HepG2 (cell line): Measurements from ENCODE around the gene RELB. TPM values are rescaled to one million over a fixed set of nuclear protein-coding genes. Genes with fewer than 3 reads are reported as not detected.

Experiments
- ATAC-seq: fragments of 200-7000 bp; cut with Tn5 transposase; 3 replicates; pipeline ENCODE4 v1.9.1; 2020; ENCODE audit warnings: mild to moderate bottlenecking, moderate library complexity
- BruUV-seq: library from RNA; stranded (reverse); fragments of 400-500 nt; replicated peaks from 2 replicates; lab custom pipeline; 2021; lab: Mats Ljungman, UMichigan
- CTCF ChIA-PET: fragments of 300-600 bp; formaldehyde crosslinking; extraction: SDS; loops from one replicate; lab custom pipeline; 2021; ENCODE audit warnings: low total read pairs, inconsistent platforms, low intra/inter-chr PET ratio; lab: Yijun Ruan, JAX
- POLR2A ChIA-PET: fragments of 350-600 bp; sonication (Branson Sonifier 250); formaldehyde crosslinking; loops from one replicate; lab custom pipeline; 2020; ENCODE audit warnings: antibody characterized with exemption, inconsistent platforms; lab: Yijun Ruan, JAX
- DNase-seq: peaks from one replicate; pipeline ENCODE4 v3.0.0-alpha.2; 2015; ENCODE audit warnings: low spot score
- FAIRE-seq: peaks from 3 replicates; lab custom pipeline; 2011; peaks lifted over from hg19 to GRCh38; lab: Jason Lieb, UNC
- H2AFZ ChIP-seq: one replicate; pipeline ENCODE4 v1.6.1; 2011; ENCODE audit warnings: low read length, inconsistent platforms
- H3K27ac ChIP-seq: fragments of 300-600 bp; 3 replicates; pipeline ENCODE4 v1.8.0; 2011; ENCODE audit warnings: mixed run types, mild to moderate bottlenecking, mixed read lengths, low read length, inconsistent platforms; ENCODE audit not compliant: insufficient read depth; ENCODE audit errors: extremely low read length
- H3K27me3 ChIP-seq, 2 experiments: fragments of 200-600 bp in 1 of 2; 2 replicates in 1 of 2; 3 replicates in 1 of 2; pipeline versions ENCODE4 v1.6.0 to v1.8.0; 2011; ENCODE audit warnings: low read length in 2 of 2, mild to moderate bottlenecking in 2 of 2, moderate library complexity in 2 of 2, inconsistent platforms in 1 of 2; ENCODE audit not compliant: insufficient read depth in 2 of 2, control insufficient read depth in 1 of 2
- H3K36me3 ChIP-seq, 2 experiments: fragments of 200-600 bp in 1 of 2; replicated peaks in 1 of 2; 2 replicates in 1 of 2; 3 replicates in 1 of 2; pipeline versions ENCODE4 v1.5.1 to v1.8.0; 2011; ENCODE audit warnings: low read length in 2 of 2, inconsistent platforms in 1 of 2; ENCODE audit not compliant: insufficient read depth in 2 of 2, control insufficient read depth in 1 of 2
- H3K4me1 ChIP-seq: 2 replicates; pipeline ENCODE4 v1.5.1; 2012; ENCODE audit warnings: low read length, inconsistent platforms; ENCODE audit not compliant: insufficient read depth
- H3K4me2 ChIP-seq: 2 replicates; pipeline ENCODE4 v1.6.0; 2011; ENCODE audit warnings: low read depth, low read length, inconsistent platforms
- H3K4me3 ChIP-seq, 3 experiments: fragments of 200-600 bp in 1 of 3; sonication (generic), shearing (Covaris generic) in 1 of 3; replicated peaks in 1 of 3; 2 replicates each; pipeline ENCODE4 v1.5.1; 2011 to 2016; ENCODE audit warnings: low read length in 3 of 3, inconsistent platforms in 2 of 3, low read depth in 2 of 3, mild to moderate bottlenecking in 2 of 3, control low read depth in 1 of 3, mixed read lengths in 1 of 3; ENCODE audit not compliant: insufficient read depth in 1 of 3
- H3K79me2 ChIP-seq: one replicate; pipeline ENCODE4 v1.6.1; 2011; ENCODE audit warnings: low read length, inconsistent platforms; ENCODE audit not compliant: insufficient read depth
- H3K9ac ChIP-seq: 2 replicates; pipeline ENCODE4 v1.6.0; 2011; ENCODE audit warnings: mild to moderate bottlenecking, low read depth, low read length, inconsistent platforms; ENCODE audit not compliant: insufficient read depth
- H3K9me3 ChIP-seq: 2 replicates; pipeline ENCODE4 v1.5.1; 2012; ENCODE audit warnings: mild to moderate bottlenecking, low read length
- H4K20me1 ChIP-seq: 2 replicates; pipeline ENCODE4 v1.6.0; 2011; ENCODE audit warnings: inconsistent platforms, mild to moderate bottlenecking, low read length, moderate library complexity; ENCODE audit not compliant: insufficient read depth
- AGO2 ChIP-seq: fragments of 200-400 bp; formaldehyde crosslinking; optimal IDR thresholded peaks from 2 replicates; pipeline ENCODE3; 2017; ENCODE audit warnings: mild to moderate bottlenecking, low read depth, low read length, moderate library complexity
- CBFB ChIP-seq: sonication (generic); formaldehyde crosslinking; IDR thresholded peaks from 2 replicates; pipeline ENCODE4 v1.4.0; 2020; ENCODE audit warnings: missing genetic modification reagents
- KDM1A ChIP-seq: IDR thresholded peaks from 2 replicates; pipeline ENCODE4 v1.6.1; 2016; ENCODE audit warnings: missing compliant biosample characterization
- KLF16 ChIP-seq, 2 experiments: sonication (generic) in 1 of 2; formaldehyde crosslinking in 1 of 2; IDR thresholded peaks; 2 replicates each; pipeline versions ENCODE4 v1.6.1 to v1.8.0; 2016 to 2023; ENCODE audit warnings: missing genetic modification reagents in 2 of 2, missing compliant biosample characterization in 1 of 2
- NFE2L2 ChIP-seq: fragments of 150-350 bp; IDR thresholded peaks from 2 replicates; pipeline ENCODE4 v1.6.1; 2014; ENCODE audit warnings: low read length
- RBFOX2 ChIP-seq: fragments of 200-400 bp; formaldehyde crosslinking; IDR thresholded peaks from 2 replicates; pipeline ENCODE4 v1.6.1; 2017; ENCODE audit warnings: low read depth, mild to moderate bottlenecking, low read length
- ZBTB33 ChIP-seq: sonication (generic); formaldehyde crosslinking; IDR thresholded peaks from 2 replicates; pipeline ENCODE4 v1.4.0; 2020; ENCODE audit warnings: missing genetic modification reagents
- ZMYM3 ChIP-seq: sonication (generic); formaldehyde crosslinking; IDR thresholded peaks from 2 replicates; pipeline ENCODE4 v1.5.1; 2020; ENCODE audit warnings: mild to moderate bottlenecking, missing genetic modification reagents
- ZNF629 ChIP-seq: sonication (generic); formaldehyde crosslinking; conservative IDR thresholded peaks from 2 replicates; pipeline ENCODE4 v1.5.0; 2020; ENCODE audit warnings: missing genetic modification reagents
- WGBS: methylation state at CpG from one replicate; pipeline ENCODE4 v1.1.6; 2017; ENCODE audit warnings: low lambda C conversion rate; 5-methylcytosine and 5-hydroxymethylcytosine counted together
- in situ Hi-C: cut with HindIII; loops from 2 replicates; pipeline ENCODE4 v1.10.0; 2017; ENCODE audit warnings: low pct_unique_long_range_greater_than_20kb; ENCODE audit not compliant: extremely low pct_ligation_motif_present
- intact Hi-C: fragments of 100-400 bp; cut with micrococcal nuclease; formaldehyde crosslinking; loops from one replicate; pipeline ENCODE4 v1.10.0; 2022; ENCODE audit not compliant: unreplicated experiment
- polyA plus RNA-seq, 8 experiments: library from polyadenylated mRNA; depleted of rRNA in 3 of 8; stranded (reverse) in 7 of 8; unstranded in 1 of 8; fragments of >200 nt; fragmentation: Illumina TruSeq in 4 of 8; extraction: Trizol in 4 of 8; gene quantifications; 2 replicates each; pipeline versions ENCODE4 v1.2.1 to v1.2.3, GENCODE V29; 2011 to 2016; ENCODE audit warnings: low read depth in 4 of 8, missing spikeins in 1 of 8, mixed read lengths in 1 of 8; ENCODE audit not compliant: insufficient read depth in 1 of 8
- total RNA-seq, 5 experiments: library from RNA; depleted of rRNA; stranded (reverse); fragments of >200 nt; fragmentation: Illumina TruSeq; extraction: Trizol; gene quantifications; 2 replicates each; pipeline ENCODE4 v1.2.3, GENCODE V29; 2016; ENCODE audit warnings: low read depth in 1 of 5

RELB gene
- total and polyA plus RNA-seq, 2 of the 13 experiments (the other 11 are each of a cell fraction or from before 2014, with no cell fraction given) = 1.9 to 3.5 TPM

- CTCF ChIA-PET = no interaction called here
- H3K4me1 ChIP-seq = peaks cover 46% of the 10 kb centered on the region
These were observed 36.3 kb downstream of the RELB start for GRCh38 chr19:45037393-45038169.

More at GRCh38 chr19:45037393-45038169, 36.3 kb downstream of the RELB start:
- no peaks in the 10 kb centered on the region for H3K9me3 ChIP-seq
- no peaks in the 10 kb centered on the region; a peak in 1 of 5 replicates for H3K27me3 ChIP-seq
- no peak overlapping the region for H3K4me3 ChIP-seq
- H2AFZ ChIP-seq = no peak overlapping the region
- peaks cover 27% of the 10 kb centered on the region for H3K79me2 ChIP-seq
- POLR2A ChIA-PET = interaction anchor here (1.2 to 2.2 kb wide), 5 partner anchors 8 to 37 kb away, joined by 3 to 14 read pairs (median 6); no protein-coding TSS in a partner anchor
- no peak overlapping the region for H3K9ac ChIP-seq
- peaks cover 1 to 21% of the 10 kb centered on the region in 2 experiments; a peak in 4 of 5 replicates for H3K36me3 ChIP-seq
- no TSS peak for BruUV-seq
- in situ Hi-C loops = no loop called here
- TF ChIP-seq ZNF629 (CRISPR knock-in tag) = peak; percentile 94
- no peak for TF ChIP-seq NFE2L2
- 0 out of 2 replicates have a peak, but pooled peaks have one; percentile 25 for TF ChIP-seq RBFOX2
- 0 out of 2 replicates have a peak, but pooled peaks have one; percentile 33 for TF ChIP-seq KDM1A (CRISPR knock-in tag)
- TF ChIP-seq ZMYM3 = peak; percentile 83
- TF ChIP-seq KLF16 (CRISPR knock-in tag; IDR thresholded peaks at IDR 0.05) = no peak
- TF ChIP-seq ZBTB33 (CRISPR knock-in tag) = peak; percentile 17; the same call in 1 of the 2 replicates
- peak; percentile 55 for TF ChIP-seq AGO2
- TF ChIP-seq CBFB (CRISPR knock-in tag) = no peak
- DNase-seq (no peak), ATAC-seq (no peak), FAIRE-seq (no peak)
- no peak overlapping the region for H3K27ac ChIP-seq
- intact Hi-C loops = no loop called here
- no peak overlapping the region for H3K4me2 ChIP-seq
- H4K20me1 ChIP-seq = peaks cover 16% of the 10 kb centered on the region; the same call in 1 of the 2 replicates
- 95% methylated on average over 37 of the region's 37 CpGs for WGBS
